ENCODE results near the gene DIO1.
A peak's percentile ranks its signal among the peaks of the same experiment; 100 is the strongest.
"Not testable (repeated sequence)": the region's sequence is repeated elsewhere in the genome, so short reads cannot be mapped to it uniquely, and the experiment has no call there.

Gene DIO1

GRCh38 chr1:53893999-53894636 lies at the start of gene DIO1:
TSS of gene DIO1 (plus strand) at chr1:53894187. CDS start at chr1:53894211, 24 bp downstream.
- in situ Hi-C loops (cut with MboI; ENCODE audit: low pct_unique_long_range_greater_than_20kb, low sequenced_read_pairs): no loop called here
- DNase-seq: no peak

DNA sequence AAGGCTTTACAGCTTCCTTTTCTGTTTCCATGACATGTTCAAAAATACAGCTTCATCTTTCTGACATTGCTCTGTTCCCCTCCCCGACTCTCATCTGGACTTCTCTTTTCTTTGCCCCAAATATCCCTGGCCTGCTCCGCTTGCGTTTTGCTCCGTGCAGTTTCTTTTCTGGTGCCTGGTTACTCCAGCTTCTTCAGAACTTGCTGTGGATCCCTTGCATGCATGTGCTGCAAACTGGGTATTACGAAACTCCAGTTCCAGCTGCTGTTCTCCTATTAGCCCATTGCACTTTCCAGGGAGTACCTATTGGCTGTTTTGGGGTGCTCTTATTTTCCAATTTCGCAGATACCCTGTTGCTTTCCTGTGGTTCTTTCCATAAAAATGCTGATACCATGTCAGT lies 46.0 kb upstream of the DIO1 start:
- in situ Hi-C loops (cut with MboI; ENCODE audit: low pct_unique_long_range_greater_than_20kb, low sequenced_read_pairs): no loop called here
- DNase-seq: no peak

DNA sequence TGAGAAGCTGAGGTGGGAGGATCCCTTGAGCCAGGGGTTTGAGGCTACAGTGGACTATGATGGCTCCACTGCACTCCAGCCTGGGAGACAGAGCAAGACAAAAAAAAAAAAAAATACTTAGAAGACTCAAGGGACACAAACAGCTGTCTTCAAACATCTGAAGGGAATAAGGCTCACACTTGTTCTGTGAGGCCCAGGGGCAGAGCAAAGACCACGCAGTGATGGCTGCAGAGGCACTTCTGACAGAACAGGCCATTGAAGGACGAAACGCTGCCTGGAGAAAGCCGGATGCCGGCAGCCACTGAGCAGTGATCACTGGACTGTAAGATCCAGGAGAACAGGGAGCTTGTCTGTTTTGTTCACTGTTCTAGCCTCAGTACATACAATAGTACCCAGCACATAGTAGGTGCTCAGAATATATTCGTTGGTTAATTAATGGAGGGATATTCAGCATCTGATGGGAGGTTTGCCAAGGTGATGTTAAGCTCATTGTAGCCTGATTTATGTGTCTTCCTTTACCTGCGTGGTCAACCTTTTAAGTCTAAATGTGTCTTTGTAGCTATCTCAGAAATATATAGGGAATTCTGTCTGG lies 43.8 kb upstream of the DIO1 start:
- in situ Hi-C loops (cut with MboI; ENCODE audit: low pct_unique_long_range_greater_than_20kb, low sequenced_read_pairs): loop anchor here (25.0 kb wide), 1 partner anchor 962 kb away; the partner anchor contains the start of gene TTC22
- no peak for DNase-seq

GRCh38 chr1:53851571-53852285 lies 42.3 kb upstream of the DIO1 start:
- in situ Hi-C loops (cut with MboI; ENCODE audit: low pct_unique_long_range_greater_than_20kb, low sequenced_read_pairs): loop anchor here (25.0 kb wide), 1 partner anchor 961 kb away; the partner anchor contains the start of gene TTC22
- no peak for DNase-seq

DNA sequence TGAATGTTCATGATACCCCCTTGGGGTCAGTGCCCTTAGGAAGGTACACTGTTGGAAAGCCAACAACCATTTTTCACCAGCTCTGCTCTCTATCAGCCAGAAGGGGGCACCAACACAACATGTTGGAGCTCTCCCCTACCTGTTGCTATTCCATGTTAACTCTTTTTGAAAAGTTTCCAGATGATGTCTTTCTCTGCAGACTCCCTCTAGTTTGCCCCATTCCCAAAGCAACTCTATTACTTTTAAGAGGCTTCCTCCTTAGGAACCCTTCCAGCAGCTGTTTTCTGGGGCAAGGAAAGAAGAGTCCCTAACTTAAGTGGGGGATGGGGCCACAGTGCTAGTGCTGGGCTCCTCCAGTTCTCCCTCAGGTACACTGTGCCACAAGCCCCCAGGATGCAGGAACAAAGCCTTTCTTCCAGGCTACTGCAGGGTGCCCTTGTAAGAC lies 33.0 kb upstream of the DIO1 start:
- DNase-seq: peak; percentile 73
- in situ Hi-C loops (cut with MboI; ENCODE audit: low pct_unique_long_range_greater_than_20kb, low sequenced_read_pairs): loop anchor here (25.0 kb wide), 1 partner anchor 951 kb away; the partner anchor contains the start of gene TTC22

DNA sequence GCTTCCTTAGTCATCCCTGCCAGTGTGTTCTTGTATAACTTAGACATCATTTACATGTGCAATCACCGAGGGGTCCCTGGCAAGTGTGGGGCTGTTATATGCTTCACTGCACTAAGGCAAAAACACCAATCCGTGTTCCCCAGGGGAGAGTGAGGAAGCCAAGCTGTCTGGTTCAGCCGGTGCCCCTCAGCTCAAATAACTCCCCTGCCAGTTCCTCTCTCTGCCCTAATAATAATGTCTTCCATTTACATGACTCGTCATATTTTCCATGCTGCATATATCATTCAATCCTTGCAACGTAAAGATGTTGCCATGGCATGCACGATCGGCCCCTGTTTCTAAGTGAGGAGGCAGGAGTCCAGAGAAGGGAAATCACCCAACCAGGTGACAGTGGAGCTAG lies 31.5 kb upstream of the DIO1 start:
- no peak for DNase-seq
- in situ Hi-C loops (cut with MboI; ENCODE audit: low pct_unique_long_range_greater_than_20kb, low sequenced_read_pairs): loop anchor here (25.0 kb wide), 1 partner anchor 950 kb away; the partner anchor contains the start of gene TTC22

- no peak for DNase-seq
- in situ Hi-C loops (cut with MboI; ENCODE audit: low pct_unique_long_range_greater_than_20kb, low sequenced_read_pairs): loop anchor here (25.0 kb wide), 1 partner anchor 944 kb away; the partner anchor contains the start of gene TTC22
These were observed 25.4 kb upstream of the DIO1 start for GRCh38 chr1:53868565-53868964.

- in situ Hi-C loops (cut with MboI; ENCODE audit: low pct_unique_long_range_greater_than_20kb, low sequenced_read_pairs): loop anchor here (25.0 kb wide), 1 partner anchor 943 kb away; the partner anchor contains the start of gene TTC22
- DNase-seq: peak; percentile 80
These were observed 24.4 kb upstream of the DIO1 start for GRCh38 chr1:53869454-53870117.

GRCh38 chr1:53871221-53871620 lies 22.8 kb upstream of the DIO1 start:
- no peak for DNase-seq
- in situ Hi-C loops (cut with MboI; ENCODE audit: low pct_unique_long_range_greater_than_20kb, low sequenced_read_pairs): loop anchor here (25.0 kb wide), 1 partner anchor 941 kb away; the partner anchor contains the start of gene TTC22

DNA sequence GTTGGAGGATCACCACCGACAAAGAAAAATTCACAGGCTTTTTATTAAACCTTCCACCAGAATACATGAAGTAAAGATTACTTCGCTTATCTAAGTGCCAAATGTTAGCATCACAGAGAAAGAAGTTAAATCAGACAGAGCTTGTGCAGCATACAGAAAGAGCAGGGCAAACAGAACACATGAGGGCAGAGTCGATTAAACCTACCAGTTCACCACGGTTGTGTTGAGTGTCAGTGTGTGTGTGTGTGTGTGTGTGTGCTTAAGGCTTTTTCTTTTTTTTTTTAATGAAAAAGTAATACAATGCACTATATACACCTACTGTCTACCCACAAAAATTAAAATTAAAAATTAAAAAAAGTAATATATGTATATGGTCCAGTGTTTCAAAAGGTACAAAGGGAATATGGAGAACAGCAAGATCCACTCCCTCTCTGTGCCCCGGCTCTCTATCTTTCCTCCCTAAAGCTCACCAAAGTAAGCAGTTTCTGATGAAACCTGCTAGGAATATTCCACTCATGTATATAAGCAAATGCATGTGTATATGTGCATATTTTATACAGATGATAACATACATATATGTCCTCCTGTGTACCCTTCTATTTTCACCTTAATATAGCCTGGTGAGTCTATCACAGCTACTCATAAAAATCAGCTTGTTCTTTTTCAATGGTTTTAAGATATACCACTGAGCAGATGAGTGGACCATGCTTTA lies 22.1 kb upstream of the DIO1 start:
- in situ Hi-C loops (cut with MboI; ENCODE audit: low pct_unique_long_range_greater_than_20kb, low sequenced_read_pairs): loop anchor here (25.0 kb wide), 1 partner anchor 940 kb away; the partner anchor contains the start of gene TTC22
- no peak for DNase-seq

GRCh38 chr1:53875150-53875549 lies 18.8 kb upstream of the DIO1 start:
- DNase-seq; in situ Hi-C loops (cut with MboI; ENCODE audit: low pct_unique_long_range_greater_than_20kb, low sequenced_read_pairs): not testable (repeated sequence)

DNA sequence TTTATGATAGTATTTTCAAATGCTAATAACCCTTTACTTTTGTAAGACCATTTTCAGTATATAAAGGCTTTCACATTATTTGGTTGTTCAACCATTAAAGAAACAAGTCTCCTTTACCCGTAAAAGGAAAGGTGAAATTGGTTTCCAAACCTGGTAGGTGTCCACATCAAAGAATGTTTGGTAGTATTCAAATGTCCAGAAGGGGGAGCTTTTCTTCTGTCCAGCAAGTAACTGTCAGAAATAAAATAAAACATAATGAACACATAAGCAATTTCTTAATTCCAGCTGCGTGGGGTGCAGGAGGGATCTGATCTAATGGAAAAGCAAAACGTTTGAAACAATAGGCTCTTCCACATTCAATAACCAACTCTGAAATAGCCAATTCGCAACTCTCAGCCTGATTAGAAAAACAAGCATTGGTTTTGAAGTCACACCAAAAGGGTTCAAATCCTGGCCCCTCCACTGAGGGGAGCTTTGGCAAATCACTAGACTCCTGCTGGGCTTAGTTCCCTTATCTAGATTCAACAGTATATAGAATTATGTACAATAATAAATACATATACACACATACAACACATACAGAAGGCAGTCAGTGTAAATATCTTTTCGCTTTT lies 15.4 kb upstream of the DIO1 start:
- DNase-seq: peak; percentile 58
- in situ Hi-C loops (cut with MboI; ENCODE audit: low pct_unique_long_range_greater_than_20kb, low sequenced_read_pairs): no loop called here

GRCh38 chr1:53881853-53882252 lies 12.1 kb upstream of the DIO1 start:
- DNase-seq; in situ Hi-C loops (cut with MboI; ENCODE audit: low pct_unique_long_range_greater_than_20kb, low sequenced_read_pairs): not testable (repeated sequence)

DNA sequence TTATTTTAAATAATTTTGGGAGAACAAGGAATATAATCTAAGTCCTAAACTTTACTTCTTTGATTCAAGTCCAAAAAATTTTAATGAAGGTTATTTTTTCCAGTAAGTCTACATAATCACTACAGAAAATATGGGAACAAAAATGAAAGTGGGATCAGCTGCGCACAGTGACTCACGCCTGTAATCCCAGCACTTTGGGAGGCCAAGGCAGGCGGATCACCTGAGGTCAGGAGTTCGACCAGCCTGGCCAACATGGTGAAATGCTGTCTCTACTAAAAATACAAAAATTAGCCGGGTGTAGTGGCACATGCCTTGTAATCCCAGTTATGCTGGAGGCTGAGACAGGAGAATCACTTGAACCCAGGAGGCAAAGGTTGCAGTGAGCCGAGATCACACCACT lies 10.4 kb upstream of the DIO1 start:
- DNase-seq; in situ Hi-C loops (cut with MboI; ENCODE audit: low pct_unique_long_range_greater_than_20kb, low sequenced_read_pairs): not testable (repeated sequence)

- in situ Hi-C loops (cut with MboI; ENCODE audit: low pct_unique_long_range_greater_than_20kb, low sequenced_read_pairs): no loop called here
- no peak for DNase-seq
These were observed 5.3 kb upstream of the DIO1 start for GRCh38 chr1:53888681-53889080.

DNA sequence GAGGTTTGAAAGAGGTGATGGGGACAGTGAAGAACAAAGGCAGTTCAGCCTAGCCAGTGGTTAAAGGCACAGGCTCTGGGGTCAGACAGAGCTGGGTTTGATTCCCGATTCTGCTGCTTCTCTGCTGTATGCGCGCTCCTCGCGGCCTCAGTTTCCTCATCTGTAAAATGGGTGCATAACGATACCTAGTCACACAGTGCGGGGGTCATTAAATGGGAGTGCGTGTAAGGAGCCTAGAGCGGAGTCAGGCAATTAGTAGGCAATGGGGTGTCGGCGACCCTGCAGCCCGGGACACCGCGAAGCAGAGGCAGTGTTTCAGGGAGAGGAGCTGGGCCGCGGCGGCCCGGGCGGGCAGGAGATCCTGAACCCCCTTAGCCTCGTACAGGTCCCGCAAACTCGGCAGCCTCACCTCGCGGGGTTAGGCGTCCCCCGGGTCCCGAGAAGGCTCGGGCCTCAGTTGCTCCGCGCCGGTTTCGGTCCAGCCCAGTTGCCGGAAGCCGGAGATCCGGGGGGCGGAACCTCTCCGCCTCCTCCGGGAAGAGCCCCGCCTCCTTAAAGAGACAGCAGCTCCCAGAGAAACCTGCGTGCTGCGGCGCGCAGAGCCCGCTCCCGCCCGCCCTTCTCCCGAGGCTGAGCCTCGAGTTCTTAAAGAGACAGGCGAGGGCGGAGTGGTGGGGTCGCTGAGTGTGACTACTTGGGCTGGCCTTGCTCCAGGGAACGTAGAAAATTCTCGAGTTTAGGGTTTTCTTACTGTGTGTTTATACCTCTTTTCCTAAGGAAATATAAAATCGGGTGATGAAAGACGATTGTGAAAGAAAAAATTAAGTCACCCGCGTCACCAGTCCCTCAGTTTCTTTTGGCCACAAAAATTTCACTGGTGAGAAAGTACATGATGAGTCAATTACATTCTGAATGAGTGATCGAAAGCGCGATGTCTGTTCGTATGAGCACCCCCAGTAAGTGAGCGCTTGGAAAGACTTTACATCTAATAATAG lies 4.4 kb upstream of the DIO1 start, which contains the start of gene YIPF1:
YIPF1 (minus strand) TSS at position 494 of the 995 bp plus-strand sequence. CDS start 860 bp downstream, outside the sequence.
- in situ Hi-C loops (cut with MboI; ENCODE audit: low pct_unique_long_range_greater_than_20kb, low sequenced_read_pairs): no loop called here
- DNase-seq: peak; percentile 89

DNA sequence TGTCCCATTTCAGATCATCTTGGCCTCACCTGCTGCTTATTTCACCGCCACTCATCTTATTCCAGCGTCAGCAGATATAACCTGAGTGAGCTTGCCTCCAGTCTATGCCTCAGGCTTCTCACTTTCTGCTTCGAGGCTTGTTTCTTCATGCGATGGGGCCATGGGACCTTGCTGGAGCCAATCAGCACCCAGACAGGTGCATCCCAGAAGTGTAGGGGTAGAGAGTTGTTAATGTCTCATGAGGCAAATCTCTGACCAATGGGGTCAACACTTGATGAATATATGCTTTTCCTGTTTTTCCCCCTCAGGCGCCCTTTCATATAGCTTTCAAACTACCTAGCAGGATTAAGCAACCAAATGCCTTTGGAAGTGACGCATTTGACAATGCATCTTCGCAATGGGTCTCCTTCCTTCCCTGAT lies 3.5 kb upstream of the DIO1 start:
- in situ Hi-C loops (cut with MboI; ENCODE audit: low pct_unique_long_range_greater_than_20kb, low sequenced_read_pairs): no loop called here
- DNase-seq: no peak

Measured in KBM-7 (cell line).